Neural cell (in vitro differentiated cells): Measurements from ENCODE around the gene SLC5A4. TPM values are rescaled to one million over a fixed set of nuclear protein-coding genes. Genes with fewer than 3 reads are reported as not detected.

Source experiments
- H2AFZ ChIP-seq: fragments of 200-600, 300-800 bp; sonication (generic), shearing (Covaris generic); 2 replicates; pipeline ENCODE4 v1.6.0; 2014; ENCODE audit warnings: low read depth, mild to moderate bottlenecking, antibody characterized with exemption, low read length, moderate library complexity
- H3F3A ChIP-seq: fragments of 200-600 bp; shearing (Covaris generic); 2 replicates; pipeline ENCODE4 v1.6.1; 2016; ENCODE audit warnings: mild to moderate bottlenecking, moderate library complexity, mixed read lengths, antibody characterized with exemption, low read length; ENCODE audit not compliant: insufficient read depth, poor library complexity, severe bottlenecking
- H3K27ac ChIP-seq: fragments of 200-600, 300-800 bp; sonication (generic), shearing (Covaris generic); 2 replicates; pipeline ENCODE4 v1.5.1; 2014; ENCODE audit warnings: mild to moderate bottlenecking, low read length, moderate library complexity
- H3K27me3 ChIP-seq: fragments of 300-800, 200-600 bp; sonication (generic), shearing (Covaris generic); 2 replicates; pipeline ENCODE4 v1.6.0; 2014; ENCODE audit warnings: mild to moderate bottlenecking, low read depth, low read length, moderate library complexity; ENCODE audit not compliant: insufficient read depth
- H3K36me3 ChIP-seq: fragments of 300-800, 200-600 bp; sonication (generic), shearing (Covaris generic); 2 replicates; pipeline ENCODE4 v1.5.1; 2014; ENCODE audit warnings: mild to moderate bottlenecking, antibody characterized with exemption, low read length, moderate library complexity; ENCODE audit not compliant: insufficient read depth
- H3K4me2 ChIP-seq: fragments of 300-800, 200-600 bp; sonication (generic), shearing (Covaris generic); 2 replicates; pipeline ENCODE4 v1.6.0; 2014; ENCODE audit warnings: mild to moderate bottlenecking, low read length
- H3K4me3 ChIP-seq: fragments of 300-800, 200-600 bp; sonication (generic), shearing (Covaris generic); 2 replicates; pipeline ENCODE4 v1.5.1; 2014; ENCODE audit warnings: mild to moderate bottlenecking, low read length, moderate library complexity
- H3K79me2 ChIP-seq: fragments of 200-600 bp; shearing (Covaris generic); replicated peaks from 2 replicates; pipeline ENCODE4 v1.6.0; 2014; ENCODE audit warnings: mild to moderate bottlenecking, low read length, moderate library complexity; ENCODE audit not compliant: insufficient read depth
- H3K9ac ChIP-seq: fragments of 300-800, 200-600 bp; sonication (generic), shearing (Covaris generic); 2 replicates; pipeline ENCODE4 v1.6.1; 2016; ENCODE audit warnings: mild to moderate bottlenecking, low read length, mixed read lengths
- H3K9me2 ChIP-seq: fragments of 200-600 bp; shearing (Covaris generic); 2 replicates; pipeline ENCODE4 v1.6.1; 2016; ENCODE audit warnings: mild to moderate bottlenecking, low read length, mixed read lengths; ENCODE audit not compliant: insufficient read depth
- H3K9me3 ChIP-seq: fragments of 200-600, 300-800 bp; sonication (generic), shearing (Covaris generic); 2 replicates; pipeline ENCODE4 v1.6.1; 2016; ENCODE audit warnings: mild to moderate bottlenecking, mixed run types, low read length, moderate library complexity, mixed read lengths
- H4K20me1 ChIP-seq: fragments of 200-600 bp; shearing (Covaris generic); 2 replicates; pipeline ENCODE4 v1.6.1; 2016; ENCODE audit warnings: mild to moderate bottlenecking, mixed run types; ENCODE audit not compliant: insufficient read depth
- EP300 ChIP-seq: fragments of 450-650 bp; conservative IDR thresholded peaks from 2 replicates; pipeline ENCODE4 v1.6.1; 2014; ENCODE audit warnings: antibody characterized with exemption, mild to moderate bottlenecking, moderate library complexity; ENCODE audit not compliant: poor library complexity, severe bottlenecking
- EZH2 ChIP-seq: fragments of 200-600, 300-800 bp; shearing (Covaris generic), sonication (generic); IDR thresholded peaks from 2 replicates; pipeline ENCODE4 v1.6.1; 2014; ENCODE audit warnings: antibody characterized with exemption, low read length, borderline replicate concordance, mild to moderate bottlenecking; ENCODE audit not compliant: insufficient read depth, poor library complexity, severe bottlenecking
- MXI1 ChIP-seq: fragments of 450-650 bp; conservative IDR thresholded peaks from 2 replicates; pipeline ENCODE4 v1.6.1; 2014; ENCODE audit warnings: antibody characterized with exemption, mild to moderate bottlenecking; ENCODE audit not compliant: poor library complexity, severe bottlenecking
- POLR2AphosphoS5 ChIP-seq: IDR thresholded peaks from 2 replicates; pipeline ENCODE4 v1.6.1; 2012
- RAD21 ChIP-seq: fragments of 450-650 bp; conservative IDR thresholded peaks from 2 replicates; pipeline ENCODE4 v1.6.1; 2014; ENCODE audit warnings: antibody characterized with exemption, mild to moderate bottlenecking, moderate library complexity
- SMC3 ChIP-seq: fragments of 450-650 bp; conservative IDR thresholded peaks from 2 replicates; pipeline ENCODE4 v1.6.1; 2014; ENCODE audit warnings: antibody characterized with exemption, mild to moderate bottlenecking, moderate library complexity; ENCODE audit not compliant: poor library complexity
- TAF1 ChIP-seq: IDR thresholded peaks from 2 replicates; pipeline ENCODE4 v1.6.1; 2012; ENCODE audit warnings: low read depth
- polyA plus RNA-seq: library from polyadenylated mRNA; depleted of rRNA; stranded (reverse); fragments of >200 nt; gene quantifications from 2 replicates; pipeline ENCODE4 v1.2.3, GENCODE V29; 2014
- TF ChIP-seq, protein P1 (sequence below): IDR thresholded peaks from 2 replicates; pipeline ENCODE4 v1.6.1; 2012; ENCODE audit warnings: borderline replicate concordance
- TF ChIP-seq, protein P2 (sequence below): fragments of 450-650 bp; IDR thresholded peaks from 2 replicates; pipeline ENCODE4 v1.5.1; 2014; ENCODE audit warnings: antibody characterized with exemption, mild to moderate bottlenecking, moderate library complexity; ENCODE audit not compliant: poor library complexity, severe bottlenecking

SLC5A4 gene
- polyA plus RNA-seq, 1 donor from 2014 or later: not detected

DNA sequence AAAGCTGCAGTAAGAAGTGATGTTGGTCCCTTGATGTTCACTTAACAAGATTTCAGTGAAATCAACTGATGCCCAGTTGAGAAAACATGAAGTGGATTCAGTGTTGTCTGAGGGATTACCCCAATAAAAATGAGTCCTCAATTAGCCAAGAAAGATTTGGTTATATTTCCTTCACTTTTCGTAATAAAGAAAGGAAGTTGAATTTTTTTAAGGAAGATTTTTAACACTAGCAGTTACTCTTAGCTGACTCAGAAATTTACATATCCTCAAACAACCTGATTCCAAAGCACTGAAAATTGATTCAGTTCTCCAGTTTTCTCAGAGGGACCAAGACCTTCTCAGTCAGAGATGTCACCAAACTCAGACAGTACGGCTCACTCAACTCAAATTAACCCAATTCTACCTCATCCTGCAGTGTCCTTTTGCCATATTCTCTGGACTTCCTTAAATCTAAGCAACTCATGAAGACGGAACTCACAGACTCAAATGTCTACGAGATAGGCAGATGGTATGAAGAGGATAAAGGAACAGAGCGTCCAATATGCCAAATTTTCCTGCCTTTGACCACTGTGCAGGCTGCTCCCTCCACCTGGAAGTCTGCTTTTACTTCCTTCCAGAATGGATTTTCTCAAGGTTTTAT, 22.8 kb downstream of the SLC5A4 start:
- no peaks in the 10 kb centered on the region for H3K79me2 ChIP-seq
- no peaks in the 10 kb centered on the region for H3K9me3 ChIP-seq
- no peak overlapping the region for H3K9ac ChIP-seq
- no peak overlapping the region for H3K4me3 ChIP-seq
- TF ChIP-seq RAD21: no peak
- TF ChIP-seq, protein P1, sequence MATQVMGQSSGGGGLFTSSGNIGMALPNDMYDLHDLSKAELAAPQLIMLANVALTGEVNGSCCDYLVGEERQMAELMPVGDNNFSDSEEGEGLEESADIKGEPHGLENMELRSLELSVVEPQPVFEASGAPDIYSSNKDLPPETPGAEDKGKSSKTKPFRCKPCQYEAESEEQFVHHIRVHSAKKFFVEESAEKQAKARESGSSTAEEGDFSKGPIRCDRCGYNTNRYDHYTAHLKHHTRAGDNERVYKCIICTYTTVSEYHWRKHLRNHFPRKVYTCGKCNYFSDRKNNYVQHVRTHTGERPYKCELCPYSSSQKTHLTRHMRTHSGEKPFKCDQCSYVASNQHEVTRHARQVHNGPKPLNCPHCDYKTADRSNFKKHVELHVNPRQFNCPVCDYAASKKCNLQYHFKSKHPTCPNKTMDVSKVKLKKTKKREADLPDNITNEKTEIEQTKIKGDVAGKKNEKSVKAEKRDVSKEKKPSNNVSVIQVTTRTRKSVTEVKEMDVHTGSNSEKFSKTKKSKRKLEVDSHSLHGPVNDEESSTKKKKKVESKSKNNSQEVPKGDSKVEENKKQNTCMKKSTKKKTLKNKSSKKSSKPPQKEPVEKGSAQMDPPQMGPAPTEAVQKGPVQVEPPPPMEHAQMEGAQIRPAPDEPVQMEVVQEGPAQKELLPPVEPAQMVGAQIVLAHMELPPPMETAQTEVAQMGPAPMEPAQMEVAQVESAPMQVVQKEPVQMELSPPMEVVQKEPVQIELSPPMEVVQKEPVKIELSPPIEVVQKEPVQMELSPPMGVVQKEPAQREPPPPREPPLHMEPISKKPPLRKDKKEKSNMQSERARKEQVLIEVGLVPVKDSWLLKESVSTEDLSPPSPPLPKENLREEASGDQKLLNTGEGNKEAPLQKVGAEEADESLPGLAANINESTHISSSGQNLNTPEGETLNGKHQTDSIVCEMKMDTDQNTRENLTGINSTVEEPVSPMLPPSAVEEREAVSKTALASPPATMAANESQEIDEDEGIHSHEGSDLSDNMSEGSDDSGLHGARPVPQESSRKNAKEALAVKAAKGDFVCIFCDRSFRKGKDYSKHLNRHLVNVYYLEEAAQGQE: no peak
- TF ChIP-seq SMC3: no peak
- TF ChIP-seq MXI1: no peak
- TF ChIP-seq EP300: no peak
- TF ChIP-seq POLR2AphosphoS5: no peak
- TF ChIP-seq EZH2: no peak
- no peak for TF ChIP-seq TAF1
- TF ChIP-seq, protein P2, sequence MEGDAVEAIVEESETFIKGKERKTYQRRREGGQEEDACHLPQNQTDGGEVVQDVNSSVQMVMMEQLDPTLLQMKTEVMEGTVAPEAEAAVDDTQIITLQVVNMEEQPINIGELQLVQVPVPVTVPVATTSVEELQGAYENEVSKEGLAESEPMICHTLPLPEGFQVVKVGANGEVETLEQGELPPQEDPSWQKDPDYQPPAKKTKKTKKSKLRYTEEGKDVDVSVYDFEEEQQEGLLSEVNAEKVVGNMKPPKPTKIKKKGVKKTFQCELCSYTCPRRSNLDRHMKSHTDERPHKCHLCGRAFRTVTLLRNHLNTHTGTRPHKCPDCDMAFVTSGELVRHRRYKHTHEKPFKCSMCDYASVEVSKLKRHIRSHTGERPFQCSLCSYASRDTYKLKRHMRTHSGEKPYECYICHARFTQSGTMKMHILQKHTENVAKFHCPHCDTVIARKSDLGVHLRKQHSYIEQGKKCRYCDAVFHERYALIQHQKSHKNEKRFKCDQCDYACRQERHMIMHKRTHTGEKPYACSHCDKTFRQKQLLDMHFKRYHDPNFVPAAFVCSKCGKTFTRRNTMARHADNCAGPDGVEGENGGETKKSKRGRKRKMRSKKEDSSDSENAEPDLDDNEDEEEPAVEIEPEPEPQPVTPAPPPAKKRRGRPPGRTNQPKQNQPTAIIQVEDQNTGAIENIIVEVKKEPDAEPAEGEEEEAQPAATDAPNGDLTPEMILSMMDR: no peak
- no peak overlapping the region for H3K27ac ChIP-seq
- no peaks in the 10 kb centered on the region for H3K9me2 ChIP-seq
- no peaks in the 10 kb centered on the region for H3K27me3 ChIP-seq
- no peaks in the 10 kb centered on the region for H3K36me3 ChIP-seq
- no peaks in the 10 kb centered on the region for H3F3A ChIP-seq
- H4K20me1 ChIP-seq: no peaks in the 10 kb centered on the region
- H3K4me2 ChIP-seq: no peak overlapping the region
- no peak overlapping the region for H2AFZ ChIP-seq

DNA sequence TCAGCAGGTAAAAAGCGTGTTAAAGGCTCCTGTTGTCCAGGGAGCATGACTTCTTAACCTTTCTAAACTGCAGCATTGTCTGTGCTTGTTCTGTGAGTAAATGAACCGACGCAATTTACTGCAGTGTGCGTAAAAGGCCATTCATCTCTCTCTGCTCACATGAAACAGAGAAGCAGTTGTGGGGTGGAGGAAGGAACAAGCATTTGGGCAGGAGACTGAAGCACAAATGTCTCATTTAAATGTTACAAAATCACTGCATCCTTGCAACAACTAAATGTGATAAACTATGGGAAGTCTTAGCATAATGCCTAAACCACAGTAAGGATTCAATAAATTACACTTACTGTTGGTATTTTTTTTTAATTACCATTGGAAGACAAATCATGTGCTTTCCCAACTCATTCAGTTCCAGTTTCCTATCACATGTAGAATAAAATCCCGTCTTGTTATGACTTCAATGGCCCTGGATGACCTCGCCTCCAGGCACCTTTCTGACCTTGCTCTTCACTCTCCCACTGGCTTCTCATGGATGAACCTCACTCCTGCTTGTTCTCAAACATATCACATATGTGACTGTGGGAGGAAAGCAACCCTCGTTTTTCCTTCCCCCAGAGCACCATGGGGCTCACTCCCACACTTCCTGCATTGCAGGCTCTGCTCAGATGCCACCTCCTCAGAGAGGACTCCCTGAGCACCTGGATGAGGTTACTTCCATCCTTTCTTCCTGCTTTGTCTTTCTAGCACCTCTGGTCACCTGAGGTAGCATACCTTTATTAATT, 28.6 kb downstream of the SLC5A4 start:
- TF ChIP-seq, protein P1: no peak
- TF ChIP-seq POLR2AphosphoS5 (no peak), TAF1 (no peak), SMC3 (no peak), RAD21 (no peak), MXI1 (no peak), EP300 (no peak), EZH2 (no peak)
- TF ChIP-seq, protein P2: no peak
- no peaks in the 10 kb centered on the region for H3F3A ChIP-seq
- H3K27me3 ChIP-seq: no peaks in the 10 kb centered on the region
- no peaks in the 10 kb centered on the region for H3K79me2 ChIP-seq
- H3K9me2 ChIP-seq: no peaks in the 10 kb centered on the region
- no peak overlapping the region for H3K4me2 ChIP-seq
- no peak overlapping the region for H3K9ac ChIP-seq
- no peaks in the 10 kb centered on the region for H4K20me1 ChIP-seq
- H2AFZ ChIP-seq: no peak overlapping the region
- no peaks in the 10 kb centered on the region for H3K9me3 ChIP-seq
- H3K36me3 ChIP-seq: no peaks in the 10 kb centered on the region
- H3K4me3 ChIP-seq: no peak overlapping the region
- no peak overlapping the region for H3K27ac ChIP-seq
